Stomach (tissue), 4 donors: ENCODE data around the gene ZNF598.

Experiments
- CTCF ChIP-seq, 7 experiments: fragments of 450-650 bp in 4 of 7; fragments of 200-600 bp in 3 of 7; sonication (generic) in 3 of 7; IDR thresholded peaks; one replicate each; pipeline ENCODE4 v1.5.1; 2016 to 2019; ENCODE audit warnings: antibody characterized with exemption in 7 of 7, control low read depth in 2 of 7, mild to moderate bottlenecking in 1 of 7
- POLR2A ChIP-seq, 4 donors: fragments of 450-650 bp; IDR thresholded peaks; one replicate each; pipeline ENCODE4 v1.6.1; 2016; ENCODE audit warnings: antibody characterized with exemption in 4 of 4, control low read depth in 2 of 4, mild to moderate bottlenecking in 1 of 4, moderate library complexity in 1 of 4
- POLR2AphosphoS5 ChIP-seq, 3 donors: sonication (generic); formaldehyde crosslinking; IDR thresholded peaks; one replicate each; pipeline ENCODE4 v1.6.1; 2016; ENCODE audit warnings: antibody characterized with exemption in 3 of 3

GRCh38 chr16:2053211-2053610, 43.6 kb upstream of the ZNF598 start:
- TF ChIP-seq CTCF (IDR thresholded peaks at IDR 0.05) = no peak
- TF ChIP-seq POLR2AphosphoS5 (IDR thresholded peaks at IDR 0.05) = no peak
- TF ChIP-seq POLR2A (IDR thresholded peaks at IDR 0.05) = no peak
